A375 (cell line): ENCODE measurements around the gene LCTL. TPM values are rescaled to one million over a fixed set of nuclear protein-coding genes. Genes with fewer than 3 reads are reported as not detected.

Experiments
- small RNA-seq: library from RNA; depleted of rRNA; stranded (forward); fragments of <200 nt; gene quantifications from one replicate; pipeline ENCODE3, GENCODE V24; 2014
- total RNA-seq: library from RNA; depleted of rRNA; stranded (reverse); fragments of >200 nt; shearing (Covaris generic); gene quantifications from 2 replicates; pipeline ENCODE4 v1.2.3, GENCODE V29; 2014; rRNA removed

The LCTL gene, protein sequence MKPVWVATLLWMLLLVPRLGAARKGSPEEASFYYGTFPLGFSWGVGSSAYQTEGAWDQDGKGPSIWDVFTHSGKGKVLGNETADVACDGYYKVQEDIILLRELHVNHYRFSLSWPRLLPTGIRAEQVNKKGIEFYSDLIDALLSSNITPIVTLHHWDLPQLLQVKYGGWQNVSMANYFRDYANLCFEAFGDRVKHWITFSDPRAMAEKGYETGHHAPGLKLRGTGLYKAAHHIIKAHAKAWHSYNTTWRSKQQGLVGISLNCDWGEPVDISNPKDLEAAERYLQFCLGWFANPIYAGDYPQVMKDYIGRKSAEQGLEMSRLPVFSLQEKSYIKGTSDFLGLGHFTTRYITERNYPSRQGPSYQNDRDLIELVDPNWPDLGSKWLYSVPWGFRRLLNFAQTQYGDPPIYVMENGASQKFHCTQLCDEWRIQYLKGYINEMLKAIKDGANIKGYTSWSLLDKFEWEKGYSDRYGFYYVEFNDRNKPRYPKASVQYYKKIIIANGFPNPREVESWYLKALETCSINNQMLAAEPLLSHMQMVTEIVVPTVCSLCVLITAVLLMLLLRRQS
- total RNA-seq: 8.1 TPM in 2 replicates

DNA sequence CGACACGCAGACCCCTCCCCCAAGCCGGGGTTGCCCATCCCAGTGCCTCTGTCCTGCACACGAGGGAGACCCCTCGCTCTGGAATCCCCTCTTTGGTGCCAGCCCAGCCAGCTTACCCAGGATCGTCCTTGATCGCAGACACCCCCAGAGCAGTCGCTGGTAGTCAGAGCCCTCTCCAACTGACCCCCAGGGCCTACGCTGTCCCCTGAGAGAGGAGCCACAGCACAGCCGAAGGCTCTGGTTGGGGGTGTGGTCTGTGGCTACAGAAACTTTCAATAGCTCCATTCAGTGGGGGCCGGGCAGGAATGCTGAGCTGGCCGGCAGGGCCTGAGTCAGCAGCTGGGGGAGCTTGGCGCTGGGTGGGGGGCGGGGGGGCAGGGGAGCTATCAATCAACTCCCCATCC is at the start of gene LCTL:
LCTL (minus strand) TSS at position 258 of the 404 bp plus-strand sequence. CDS start 633 bp downstream, outside the sequence.

DNA sequence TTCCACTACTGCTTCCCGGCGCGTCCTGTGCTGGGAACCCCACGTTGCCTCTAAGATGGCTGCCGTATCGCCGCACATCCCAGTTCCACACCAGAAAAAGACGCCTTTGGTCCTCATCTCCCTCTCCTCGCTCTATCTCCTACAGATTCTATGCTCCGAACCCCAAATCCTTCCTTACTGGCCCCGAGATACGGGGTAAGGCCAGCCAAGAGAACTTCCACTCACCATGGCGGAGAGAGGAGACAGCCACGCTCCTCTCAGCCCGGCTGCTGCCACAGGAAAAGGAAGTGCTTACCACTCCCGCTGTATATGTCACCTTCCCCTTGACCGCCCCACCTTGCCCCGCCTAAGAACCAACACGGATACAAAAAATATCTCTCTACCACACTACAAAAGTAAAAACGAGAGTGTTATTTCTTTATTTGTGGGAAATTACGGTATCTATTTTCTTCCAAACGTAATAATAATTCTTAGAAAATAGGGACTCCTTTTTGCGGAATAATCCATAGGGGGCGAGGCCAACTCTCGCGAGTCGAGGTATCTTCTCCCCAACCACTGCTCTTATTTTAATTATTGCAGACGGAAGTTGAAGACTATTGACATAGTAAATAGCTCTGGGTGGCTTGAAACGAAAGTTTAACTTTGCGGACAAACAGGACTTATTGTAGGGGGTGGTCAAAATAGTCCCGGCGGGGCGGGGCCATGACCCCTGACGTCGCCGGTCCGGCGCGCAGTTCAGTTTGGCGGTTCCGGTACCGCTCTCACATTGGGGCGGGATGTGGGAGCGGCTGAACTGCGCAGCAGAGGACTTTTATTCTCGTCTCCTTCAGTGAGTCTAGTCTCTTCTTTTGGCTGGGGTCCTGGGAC is 61.0 kb downstream of the LCTL start, which contains the start of the genes RPL4 and ZWILCH:
RPL4 (minus strand) TSS at position 293 of the 867 bp plus-strand sequence; CDS start at position 228, 65 bp downstream.
ZWILCH (plus strand) TSS at position 764 of the 867 bp plus-strand sequence; CDS start at position 777, 13 bp downstream.

Small RNAs within 50 kb of the gene (small RNA-seq; reads per million reads assigned to genes)
- gene RF01159 (not detected), gene SNORD16 (not detected), gene SNORD18A (not detected), gene SNORD18B (not detected), gene SNORD18C (not detected)

Other genes with a start within 250 kb of the LCTL start
- gene TIPIN, start 209.3 kb downstream of the LCTL start, total RNA-seq: 26.9 and 34.0 TPM in 2 replicates
- gene MAP2K1, start 179.1 kb downstream of the LCTL start, total RNA-seq: 33.8 and 40.6 TPM in 2 replicates
- gene SNAPC5, start 68.2 kb downstream of the LCTL start, total RNA-seq: 61.2 and 64.7 TPM in 2 replicates
- gene RPL4, start 61.1 kb downstream of the LCTL start, total RNA-seq: 2,667 and 3,903 TPM in 2 replicates
- 10.7 and 15.0 TPM in 2 replicates for gene ZWILCH, start 60.7 kb downstream of the LCTL start, total RNA-seq
- 17.9 and 18.1 TPM in 2 replicates for gene SMAD6, start 136.2 kb upstream of the LCTL start, total RNA-seq